SK-N-SH (cell line): ENCODE measurements around the gene ADD3. TPM values are rescaled to one million over a fixed set of nuclear protein-coding genes. Genes with fewer than 3 reads are reported as not detected.

ENCODE experiments used
- CTCF ChIA-PET: fragments of 300-600, 350-600 bp; formaldehyde crosslinking; extraction: SDS; loops from one replicate; lab custom pipeline; 2021; lab: Yijun Ruan, JAX
- POLR2A ChIA-PET: fragments of 350-600 bp; sonication (Branson Sonifier 250); formaldehyde crosslinking; extraction: SDS; loops from one replicate; lab custom pipeline; 2020; ENCODE audit warnings: antibody characterized with exemption, inconsistent platforms; lab: Yijun Ruan, JAX
- DNase-seq: peaks from one replicate; pipeline ENCODE4 v3.0.0; 2012
- H2AFZ ChIP-seq: fragments of 200-600 bp; sonication (generic); 2 replicates; pipeline ENCODE4 v1.8.1; 2016; ENCODE audit warnings: antibody characterized with exemption, mild to moderate bottlenecking, low read depth
- H3F3A ChIP-seq: fragments of 200-600 bp; sonication (generic); replicated peaks from 2 replicates; pipeline ENCODE3; 2016; ENCODE audit warnings: antibody characterized with exemption, mild to moderate bottlenecking; ENCODE audit not compliant: insufficient read depth
- H3K27ac ChIP-seq, 2 experiments: fragments of 200-500 bp in 1 of 2; fragments of 200-600 bp in 1 of 2; sonication (Bioruptor generic) in 1 of 2; sonication (generic), shearing (Covaris generic) in 1 of 2; 2 replicates each; pipeline versions ENCODE4 v1.5.1 to v1.6.1; 2014 to 2016; ENCODE audit warnings: low read depth in 2 of 2, inconsistent platforms in 1 of 2, low read length in 1 of 2, mild to moderate bottlenecking in 1 of 2, mixed read lengths in 1 of 2
- H3K27me3 ChIP-seq: fragments of 200-600 bp; sonication (generic), shearing (Covaris generic); 2 replicates; pipeline ENCODE4 v1.6.1; 2016; ENCODE audit warnings: mixed run types; ENCODE audit not compliant: insufficient read depth
- H3K36me3 ChIP-seq, 2 experiments: fragments of 200-500 bp in 1 of 2; fragments of 200-600 bp in 1 of 2; sonication (Bioruptor generic) in 1 of 2; sonication (generic) in 1 of 2; replicated peaks in 1 of 2; 2 replicates each; pipeline versions ENCODE3 to v1.5.1; 2014 to 2016; ENCODE audit warnings: low read length in 1 of 2, mild to moderate bottlenecking in 1 of 2; ENCODE audit not compliant: insufficient read depth in 2 of 2, control insufficient read depth in 1 of 2
- H3K4me1 ChIP-seq, 2 experiments: fragments of 200-500 bp in 1 of 2; fragments of 200-600 bp in 1 of 2; sonication (Bioruptor generic) in 1 of 2; sonication (generic), shearing (Covaris generic) in 1 of 2; 2 replicates each; pipeline versions ENCODE4 v1.5.1 to v1.6.1; 2014 to 2016; ENCODE audit warnings: low read depth in 1 of 2, low read length in 1 of 2, mixed run types in 1 of 2; ENCODE audit not compliant: insufficient read depth in 2 of 2, control insufficient read depth in 1 of 2
- H3K4me2 ChIP-seq: fragments of 200-600 bp; sonication (generic), shearing (Covaris generic); 2 replicates; pipeline ENCODE4 v1.6.1; 2017; ENCODE audit warnings: mixed run types
- H3K4me3 ChIP-seq, 2 experiments: fragments of 200-500 bp in 1 of 2; fragments of 200-600 bp in 1 of 2; sonication (Bioruptor generic) in 1 of 2; sonication (generic), shearing (Covaris generic) in 1 of 2; 2 replicates each; pipeline versions ENCODE4 v1.5.1 to v1.8.1; 2014 to 2016; ENCODE audit warnings: low read depth in 2 of 2, inconsistent platforms in 1 of 2, low read length in 1 of 2, mild to moderate bottlenecking in 1 of 2, mixed read lengths in 1 of 2, moderate library complexity in 1 of 2
- H3K79me2 ChIP-seq: fragments of 200-600 bp; sonication (generic); 2 replicates; pipeline ENCODE4 v1.8.1; 2017; ENCODE audit warnings: mild to moderate bottlenecking; ENCODE audit not compliant: insufficient read depth
- H3K9ac ChIP-seq: fragments of 200-600 bp; sonication (generic); 2 replicates; pipeline ENCODE4 v1.6.1; 2017; ENCODE audit warnings: mixed run types
- H3K9me2 ChIP-seq: fragments of 200-600 bp; sonication (generic); 2 replicates; pipeline ENCODE4 v1.6.1; 2017; ENCODE audit warnings: mixed run types
- H3K9me3 ChIP-seq: fragments of 200-600 bp; sonication (generic); 2 replicates; pipeline ENCODE4 v1.6.1; 2017; ENCODE audit warnings: mixed run types, mild to moderate bottlenecking, moderate library complexity
- H4K20me1 ChIP-seq: fragments of 200-600 bp; sonication (generic); 2 replicates; pipeline ENCODE4 v1.6.1; 2017; ENCODE audit warnings: mild to moderate bottlenecking, mixed run types; ENCODE audit not compliant: insufficient read depth
- CHD2 ChIP-seq: fragments of 150-350 bp; IDR thresholded peaks from 2 replicates; pipeline ENCODE4 v1.6.1; 2018; ENCODE audit warnings: low read length; ENCODE audit not compliant: partially characterized antibody
- FOXM1 ChIP-seq: IDR thresholded peaks from 2 replicates; pipeline ENCODE4 v1.4.0; 2012; ENCODE audit warnings: low read depth, mild to moderate bottlenecking
- GABPA ChIP-seq: IDR thresholded peaks from 2 replicates; pipeline ENCODE4 v1.4.0; 2012; ENCODE audit warnings: low read depth, mild to moderate bottlenecking
- GATA2 ChIP-seq: sonication (generic); formaldehyde crosslinking; IDR thresholded peaks from 2 replicates; pipeline ENCODE4 v1.5.0; 2020; ENCODE audit warnings: mild to moderate bottlenecking, missing genetic modification reagents
- JUND ChIP-seq: IDR thresholded peaks from 2 replicates; pipeline ENCODE4 v1.4.0; 2012
- PBX3 ChIP-seq: IDR thresholded peaks from 2 replicates; pipeline ENCODE4; 2012
- POLR2AphosphoS5 ChIP-seq: IDR thresholded peaks from 2 replicates; pipeline ENCODE4 v1.6.1; 2012; ENCODE audit warnings: low read depth, low read length
- RXRA ChIP-seq: IDR thresholded peaks from 2 replicates; pipeline ENCODE4 v1.4.0; 2012; ENCODE audit warnings: low read depth, mild to moderate bottlenecking, borderline replicate concordance
- SIN3A ChIP-seq: IDR thresholded peaks from 2 replicates; pipeline ENCODE4 v1.6.1; 2012; ENCODE audit warnings: low read depth, mild to moderate bottlenecking, low read length, moderate library complexity, borderline replicate concordance
- TCF12 ChIP-seq: IDR thresholded peaks from 2 replicates; pipeline ENCODE4 v1.4.0; 2012
- USF2 ChIP-seq: fragments of 150-350 bp; IDR thresholded peaks from 2 replicates; pipeline ENCODE4 v1.6.1; 2017; ENCODE audit warnings: antibody characterized with exemption, low read length, low read depth, borderline replicate concordance
- ZBTB33 ChIP-seq: IDR thresholded peaks from 2 replicates; pipeline ENCODE4 v1.4.0; 2012; ENCODE audit warnings: low read depth, borderline replicate concordance
- WGBS: methylation state at CpG from one replicate; pipeline ENCODE4 v1.1.6; 2017; ENCODE audit warnings: low lambda C conversion rate; 5-methylcytosine and 5-hydroxymethylcytosine counted together
- polyA plus RNA-seq, 3 experiments: library from polyadenylated mRNA; depleted of rRNA; stranded (reverse); fragments of >200 nt; gene quantifications; 2 replicates each; pipeline ENCODE4 v1.2.3, GENCODE V29; 2012
- TF ChIP-seq, protein P1 (sequence below): fragments of 150-350 bp; IDR thresholded peaks from 2 replicates; pipeline ENCODE4 v1.6.1; 2016; ENCODE audit warnings: mild to moderate bottlenecking, low read depth, low read length

ADD3 gene
- polyA plus RNA-seq, 1 of the 3 experiments (the other 2 are of a cell fraction), result 27.6 TPM

GRCh38 chr10:110042181-110042580 is 34.4 kb downstream of the ADD3 start:
- CTCF ChIA-PET, result interaction anchor here (0.9 to 3.1 kb wide), 2 partner anchors 12 to 158 kb away, joined by 3 to 11 read pairs; no protein-coding TSS in a partner anchor

More at GRCh38 chr10:110042181-110042580, 34.4 kb downstream of the ADD3 start:
- peaks cover 0 to 4% of the 10 kb centered on the region in 2 experiments for H3K36me3 ChIP-seq
- no peak overlapping the region for H3K4me3 ChIP-seq
- H3K27ac ChIP-seq, result no peak overlapping the region
- 70% methylated on average over 3 of the region's 3 CpGs for WGBS
- H4K20me1 ChIP-seq, result no peaks in the 10 kb centered on the region
- POLR2A ChIA-PET, result no interaction called here
- H3F3A ChIP-seq, result peaks cover 7% of the 10 kb centered on the region
- no peaks in the 10 kb centered on the region for H3K9me3 ChIP-seq
- TF ChIP-seq TCF12 (no peak), CHD2 (no peak), POLR2AphosphoS5 (no peak), USF2 (no peak), RXRA (no peak), PBX3 (no peak), FOXM1 (no peak), GABPA (no peak), ZBTB33 (no peak), GATA2 (no peak), JUND (no peak), SIN3A (no peak)
- TF ChIP-seq, protein P1, sequence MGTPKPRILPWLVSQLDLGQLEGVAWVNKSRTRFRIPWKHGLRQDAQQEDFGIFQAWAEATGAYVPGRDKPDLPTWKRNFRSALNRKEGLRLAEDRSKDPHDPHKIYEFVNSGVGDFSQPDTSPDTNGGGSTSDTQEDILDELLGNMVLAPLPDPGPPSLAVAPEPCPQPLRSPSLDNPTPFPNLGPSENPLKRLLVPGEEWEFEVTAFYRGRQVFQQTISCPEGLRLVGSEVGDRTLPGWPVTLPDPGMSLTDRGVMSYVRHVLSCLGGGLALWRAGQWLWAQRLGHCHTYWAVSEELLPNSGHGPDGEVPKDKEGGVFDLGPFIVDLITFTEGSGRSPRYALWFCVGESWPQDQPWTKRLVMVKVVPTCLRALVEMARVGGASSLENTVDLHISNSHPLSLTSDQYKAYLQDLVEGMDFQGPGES, result no peak
- DNase-seq, result no peak
- H2AFZ ChIP-seq, result no peak overlapping the region
- no peaks in the 10 kb centered on the region for H3K9me2 ChIP-seq
- H3K4me2 ChIP-seq, result no peak overlapping the region
- H3K9ac ChIP-seq, result no peak overlapping the region
- H3K4me1 ChIP-seq, result peaks cover 3 to 9% of the 10 kb centered on the region in 2 experiments; a peak in 2 of 4 replicates
- no peaks in the 10 kb centered on the region for H3K27me3 ChIP-seq
- H3K79me2 ChIP-seq, result peaks cover 50% of the 10 kb centered on the region
